IMR-90 (cell line): Measurements from ENCODE around the gene RTBDN. TPM values are rescaled to one million over a fixed set of nuclear protein-coding genes. Genes with fewer than 3 reads are reported as not detected.
A peak's percentile ranks its signal among the peaks of the same experiment; 100 is the strongest.

Source experiments
- ATAC-seq: fragments of 200-7000 bp; cut with Tn5 transposase; 2 replicates; pipeline ENCODE4 v1.9.1; 2020; ENCODE audit warnings: low read depth, mild to moderate bottlenecking, moderate library complexity
- BruUV-seq: library from RNA; stranded (reverse); fragments of 400-500 nt; replicated peaks from 2 replicates; lab custom pipeline; 2021; lab: Mats Ljungman, UMichigan
- CTCF ChIA-PET: fragments of 300-600 bp; formaldehyde crosslinking; extraction: SDS; loops from one replicate; lab custom pipeline; 2021; ENCODE audit warnings: antibody characterized with exemption; lab: Yijun Ruan, JAX
- POLR2A ChIA-PET: fragments of 300-600 bp; sonication (Branson Sonifier 250); formaldehyde crosslinking; loops from one replicate; lab custom pipeline; 2022; ENCODE audit warnings: antibody characterized with exemption; ENCODE audit not compliant: unreplicated experiment; lab: Charles Lee
- DNase-seq: peaks from one replicate; pipeline ENCODE4 v3.0.0; 2013
- H2AFZ ChIP-seq: replicated peaks from 2 replicates; pipeline ENCODE3; 2013; ENCODE audit warnings: low read length, mild to moderate bottlenecking; ENCODE audit not compliant: poor library complexity
- H2AK5ac ChIP-seq: 2 replicates; pipeline ENCODE4 v1.6.1; 2013; ENCODE audit warnings: low read depth, low read length, inconsistent platforms
- H2AK9ac ChIP-seq: replicated peaks from 2 replicates; pipeline ENCODE3; 2013; ENCODE audit warnings: mild to moderate bottlenecking, low read depth, low read length, moderate library complexity; ENCODE audit not compliant: poor library complexity
- H2BK120ac ChIP-seq: 2 replicates; pipeline ENCODE4 v1.6.1; 2013; ENCODE audit warnings: low read depth, low read length, inconsistent platforms
- H2BK15ac ChIP-seq: 3 replicates; pipeline ENCODE4 v1.6.1; 2013; ENCODE audit warnings: low read depth, low read length, inconsistent platforms
- H2BK20ac ChIP-seq: 2 replicates; pipeline ENCODE4 v1.6.1; 2013; ENCODE audit warnings: low read depth, mild to moderate bottlenecking, inconsistent platforms, low read length, moderate library complexity
- H2BK5ac ChIP-seq: 2 replicates; pipeline ENCODE4 v1.6.1; 2013; ENCODE audit warnings: mild to moderate bottlenecking, low read depth, low read length, inconsistent platforms; ENCODE audit not compliant: poor library complexity, severe bottlenecking
- H3K14ac ChIP-seq: replicated peaks from 2 replicates; pipeline ENCODE4 v1.6.1; 2013; ENCODE audit warnings: low read depth, low read length, inconsistent platforms
- H3K18ac ChIP-seq: 2 replicates; pipeline ENCODE4 v1.6.1; 2013; ENCODE audit warnings: low read depth, low read length, control low read depth
- H3K23ac ChIP-seq: 2 replicates; pipeline ENCODE4 v1.6.1; 2013; ENCODE audit warnings: low read depth, low read length, inconsistent platforms
- H3K27ac ChIP-seq: 2 replicates; pipeline ENCODE4 v1.5.1; 2013; ENCODE audit warnings: mild to moderate bottlenecking, control low read depth, low read length; ENCODE audit not compliant: insufficient read depth
- H3K27me3 ChIP-seq: 2 replicates; pipeline ENCODE4 v1.6.1; 2013; ENCODE audit warnings: low read length; ENCODE audit not compliant: control insufficient read depth, insufficient read depth
- H3K36me3 ChIP-seq: 2 replicates; pipeline ENCODE4 v1.6.1; 2013; ENCODE audit warnings: low read length, mixed read lengths; ENCODE audit not compliant: control insufficient read depth, insufficient read depth
- H3K4ac ChIP-seq: 2 replicates; pipeline ENCODE4 v1.6.1; 2013; ENCODE audit warnings: low read depth, low read length, inconsistent platforms
- H3K4me1 ChIP-seq: 2 replicates; pipeline ENCODE4 v1.6.1; 2013; ENCODE audit warnings: low read length, mixed read lengths; ENCODE audit not compliant: control insufficient read depth, insufficient read depth
- H3K4me2 ChIP-seq: 2 replicates; pipeline ENCODE4 v1.6.1; 2013; ENCODE audit warnings: low read depth, mild to moderate bottlenecking, control low read depth, low read length, moderate library complexity
- H3K4me3 ChIP-seq: 2 replicates; pipeline ENCODE4 v1.5.1; 2013; ENCODE audit warnings: low read depth, mild to moderate bottlenecking, control low read depth, low read length, moderate library complexity; ENCODE audit not compliant: insufficient read depth
- H3K56ac ChIP-seq: 2 replicates; pipeline ENCODE4 v1.6.1; 2013; ENCODE audit warnings: low read length, inconsistent platforms; ENCODE audit not compliant: insufficient read depth; ENCODE audit errors: extremely low read depth
- H3K79me1 ChIP-seq, 2 experiments: 2 replicates each; pipeline ENCODE4 v1.6.1; 2013; ENCODE audit warnings: low read length in 2 of 2, inconsistent platforms in 1 of 2, low read depth in 1 of 2
- H3K9ac ChIP-seq: 2 replicates; pipeline ENCODE4 v1.6.1; 2013; ENCODE audit warnings: low read depth, low read length, control low read depth
- H3K9me1 ChIP-seq: 2 replicates; pipeline ENCODE4 v1.6.1; 2013; ENCODE audit warnings: low read length, inconsistent platforms; ENCODE audit not compliant: insufficient read depth
- H3K9me3 ChIP-seq: 2 replicates; pipeline ENCODE4 v1.6.1; 2013; ENCODE audit warnings: low read length; ENCODE audit not compliant: control insufficient read depth, insufficient read depth
- H4K20me1 ChIP-seq: 2 replicates; pipeline ENCODE4 v1.6.1; 2013; ENCODE audit warnings: low read length, inconsistent platforms; ENCODE audit not compliant: insufficient read depth
- H4K5ac ChIP-seq: 2 replicates; pipeline ENCODE4 v1.6.1; 2013; ENCODE audit warnings: mild to moderate bottlenecking, low read depth, low read length, control low read depth
- H4K8ac ChIP-seq, 2 experiments: 2 replicates each; pipeline ENCODE4 v1.6.1; 2013; ENCODE audit warnings: low read depth in 2 of 2, low read length in 2 of 2, control low read depth in 1 of 2, inconsistent platforms in 1 of 2
- H4K91ac ChIP-seq: 2 replicates; pipeline ENCODE4 v1.6.1; 2013; ENCODE audit warnings: low read depth, low read length, inconsistent platforms; ENCODE audit not compliant: insufficient read depth
- BHLHE40 ChIP-seq: fragments of 150-350 bp; IDR thresholded peaks from 2 replicates; pipeline ENCODE4 v1.6.1; 2016; ENCODE audit warnings: mild to moderate bottlenecking, low read depth, low read length
- CEBPB ChIP-seq: IDR thresholded peaks from 2 replicates; pipeline ENCODE4 v1.6.1; 2012; ENCODE audit warnings: low read depth, low read length, improper control_type of control experiment
- CHD1 ChIP-seq: IDR thresholded peaks from 2 replicates; pipeline ENCODE4 v1.6.1; 2012; ENCODE audit warnings: low read depth, low read length, improper control_type of control experiment
- FOS ChIP-seq: fragments of 150-350 bp; IDR thresholded peaks from 2 replicates; pipeline ENCODE4 v1.6.1; 2016; ENCODE audit warnings: low read depth, low read length
- MAFK ChIP-seq: IDR thresholded peaks from 2 replicates; pipeline ENCODE4 v1.6.1; 2012; ENCODE audit warnings: low read depth, low read length, improper control_type of control experiment
- MXI1 ChIP-seq: IDR thresholded peaks from 2 replicates; pipeline ENCODE4 v1.6.1; 2012; ENCODE audit warnings: low read depth, mild to moderate bottlenecking, low read length, moderate library complexity, borderline replicate concordance
- NFE2L2 ChIP-seq: fragments of 150-350 bp; IDR thresholded peaks from 2 replicates; pipeline ENCODE4 v1.6.1; 2016; ENCODE audit warnings: low read depth, mild to moderate bottlenecking, low read length
- POLR2A ChIP-seq: IDR thresholded peaks from 2 replicates; pipeline ENCODE4 v1.6.1; 2012; ENCODE audit warnings: mild to moderate bottlenecking, low read depth, low read length
- RAD21 ChIP-seq: IDR thresholded peaks from 2 replicates; pipeline ENCODE4 v1.6.1; 2012; ENCODE audit warnings: low read length, improper control_type of control experiment
- RCOR1 ChIP-seq: IDR thresholded peaks from 2 replicates; pipeline ENCODE4 v1.6.1; 2012; ENCODE audit warnings: mild to moderate bottlenecking, low read length, improper control_type of control experiment; ENCODE audit not compliant: insufficient replicate concordance
- RFX5 ChIP-seq: IDR thresholded peaks from 2 replicates; pipeline ENCODE4 v1.8.0; 2012; ENCODE audit warnings: low read depth, mild to moderate bottlenecking, low read length, moderate library complexity
- SMC3 ChIP-seq: fragments of 150-350 bp; IDR thresholded peaks from 2 replicates; pipeline ENCODE4 v1.6.1; 2016; ENCODE audit warnings: low read depth, mild to moderate bottlenecking, antibody characterized with exemption, low read length, moderate library complexity
- WGBS, 2 experiments: methylation state at CpG; one replicate each; pipeline versions ENCODE4 v1.1.5 to v1.1.7; 2013; ENCODE audit warnings: missing lambda C conversion rate in 2 of 2; ENCODE audit not compliant: insufficient read length in 1 of 2; ENCODE audit errors: extremely low coverage in 2 of 2; 5-methylcytosine and 5-hydroxymethylcytosine counted together
- dilution Hi-C: fragments of 300-500 bp; cut with HindIII; formaldehyde crosslinking; loops from one replicate; pipeline ENCODE4 v1.14.3; 2018; ENCODE audit warnings: low sequenced_read_pairs; ENCODE audit not compliant: unreplicated experiment
- in situ Hi-C: fragments of 300-500 bp; cut with MboI; formaldehyde crosslinking; loops from 3 replicates; pipeline ENCODE4 v1.14.3; 2019; ENCODE audit warnings: low sequenced_read_pairs, inconsistent platforms, mixed read lengths
- intact Hi-C: fragments of 100-400 bp; cut with micrococcal nuclease; formaldehyde crosslinking; loops from 2 replicates; pipeline ENCODE4 v1.10.0; 2022
- polyA plus RNA-seq, 3 experiments: library from polyadenylated mRNA; depleted of rRNA; stranded (reverse); fragments of >200 nt; gene quantifications; 2 replicates each; pipeline ENCODE4 v1.2.3, GENCODE V29; 2012; ENCODE audit warnings: low replicate concordance in 1 of 3
- total RNA-seq: library from RNA; depleted of rRNA; stranded (reverse); fragments of >200 nt; gene quantifications from 2 replicates; pipeline ENCODE4 v1.2.3, GENCODE V29; 2012
- TF ChIP-seq, protein P1 (sequence below): fragments of 150-350 bp; IDR thresholded peaks from 2 replicates; pipeline ENCODE4 v1.6.1; 2017; ENCODE audit warnings: mild to moderate bottlenecking, antibody characterized with exemption, low read length, low read depth

The RTBDN gene
- total and polyA plus RNA-seq, 2 of the 4 experiments (the other 2 are of a cell fraction): 0.07 TPM; not detected in 1

DNA sequence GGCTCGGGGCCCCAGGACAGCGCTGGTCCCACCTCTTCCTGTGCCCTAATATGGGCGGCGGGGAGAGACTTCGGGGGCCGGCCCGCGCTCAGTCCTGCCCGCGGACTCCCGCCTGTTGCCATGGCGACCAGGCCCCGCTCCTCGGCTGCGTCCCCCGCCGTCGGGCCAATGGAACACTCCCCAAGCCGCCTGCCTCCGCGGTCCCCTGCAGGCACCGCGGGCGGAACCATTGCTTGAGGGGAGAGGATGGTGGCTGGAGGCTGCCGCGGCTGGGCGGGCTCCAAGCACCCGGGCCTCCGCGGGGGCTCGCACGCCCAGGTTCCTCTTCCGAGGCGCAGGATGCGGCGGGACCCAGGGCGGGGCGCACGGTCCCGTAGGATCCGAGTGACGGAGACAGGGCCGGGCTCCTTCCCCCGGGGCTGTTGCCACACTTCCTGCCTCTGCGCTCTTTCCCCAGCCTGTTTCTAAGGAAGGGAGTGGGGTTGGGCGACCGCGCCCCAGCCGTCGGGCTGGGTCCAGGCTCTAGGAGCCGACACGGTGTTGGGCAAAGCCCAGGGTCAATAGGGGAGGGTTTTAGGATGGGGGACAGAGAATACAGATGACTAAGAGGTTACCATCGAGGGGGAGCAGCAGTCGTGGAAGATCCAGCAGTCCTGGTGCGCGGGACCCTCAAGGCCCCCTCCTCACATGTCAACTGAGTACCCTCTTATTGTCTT, 44.3 kb downstream of the RTBDN start (continued):
- TF ChIP-seq RAD21: no peak
- peak; percentile 80; the same call in 1 of the 2 replicates for TF ChIP-seq CHD1

DNA sequence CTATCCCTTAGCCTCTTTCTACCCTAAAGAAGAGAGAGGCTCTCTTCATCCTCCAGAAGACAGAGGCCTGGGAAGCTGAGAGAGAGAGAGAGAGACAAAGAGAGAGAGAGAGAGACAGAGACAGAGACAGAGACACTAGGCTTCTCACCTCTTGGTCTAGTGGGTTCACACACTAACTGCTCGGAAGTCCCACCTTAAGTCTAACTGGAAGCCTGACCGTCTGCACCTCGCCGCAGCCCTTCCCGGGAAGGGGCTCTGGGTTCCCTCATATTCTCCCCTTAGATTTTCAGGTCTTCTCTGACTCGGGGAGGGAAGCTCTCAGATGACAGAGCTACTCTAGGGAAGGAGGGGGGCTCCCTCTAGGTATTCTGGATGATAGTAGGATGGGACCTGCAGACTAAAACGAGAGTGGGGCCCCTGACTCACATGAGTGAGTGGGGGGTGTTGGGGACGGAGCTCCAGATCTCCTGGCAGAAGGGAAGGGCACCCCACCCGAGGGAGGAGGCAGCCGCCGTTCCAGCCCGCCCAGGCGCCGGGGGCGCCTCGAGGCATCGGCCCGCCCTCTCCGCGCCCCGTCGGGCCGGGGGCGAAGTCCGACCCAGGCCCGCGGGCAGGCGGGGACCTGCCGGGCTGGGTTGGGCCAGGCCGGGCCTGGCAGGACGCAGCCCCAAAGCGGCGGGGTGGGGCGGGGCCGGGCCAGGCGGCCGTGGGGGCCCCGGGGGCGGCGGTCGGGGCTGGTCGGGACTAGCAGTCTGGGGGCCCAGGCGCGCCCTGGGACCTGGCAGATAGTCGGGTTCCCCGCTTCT, 45.1 kb downstream of the RTBDN start:
- CTCF ChIA-PET: interaction anchor here (1.2 kb wide), 1 partner anchor 11 kb away, joined by 4 read pairs; no protein-coding TSS in a partner anchor
- no peak; the same call in 1 of the 2 replicates for ATAC-seq
- intact Hi-C loops: no loop called here
- TF ChIP-seq POLR2A: no peak
- no peak for TF ChIP-seq BHLHE40
- TF ChIP-seq, protein P1, sequence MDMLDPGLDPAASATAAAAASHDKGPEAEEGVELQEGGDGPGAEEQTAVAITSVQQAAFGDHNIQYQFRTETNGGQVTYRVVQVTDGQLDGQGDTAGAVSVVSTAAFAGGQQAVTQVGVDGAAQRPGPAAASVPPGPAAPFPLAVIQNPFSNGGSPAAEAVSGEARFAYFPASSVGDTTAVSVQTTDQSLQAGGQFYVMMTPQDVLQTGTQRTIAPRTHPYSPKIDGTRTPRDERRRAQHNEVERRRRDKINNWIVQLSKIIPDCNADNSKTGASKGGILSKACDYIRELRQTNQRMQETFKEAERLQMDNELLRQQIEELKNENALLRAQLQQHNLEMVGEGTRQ: no peak
- TF ChIP-seq MXI1: no peak
- no peak for TF ChIP-seq MAFK
- no peak for TF ChIP-seq NFE2L2
- no peak for TF ChIP-seq RAD21
- no peak for TF ChIP-seq SMC3
- TF ChIP-seq RFX5: no peak
- no peak for TF ChIP-seq CHD1
- TF ChIP-seq FOS: no peak
- TF ChIP-seq RCOR1: no peak
- no peak for TF ChIP-seq CEBPB

More for the DNA sequence above, 45.1 kb downstream of the RTBDN start:
- Histone ChIP-seq H3K4me3 (peak overlapping the region; percentile 27), H2BK20ac (peak overlapping the region; percentile 64), H2AK9ac (peak overlapping the region; percentile 82), H4K20me1 (peaks cover 20% of the 10 kb centered on the region), H3K9me3 (no peaks in the 10 kb centered on the region), H3K56ac (peak overlapping the region; percentile 69), H3K9ac (peak overlapping the region; percentile 80), H4K5ac (peak overlapping the region; percentile 91), H2AFZ (peak overlapping the region; percentile 81), H4K91ac (peak overlapping the region; percentile 94), H3K27me3 (no peaks in the 10 kb centered on the region), H3K4me1 (peaks cover 32% of the 10 kb centered on the region), H3K4me2 (peak overlapping the region; percentile 87), H3K18ac (peak overlapping the region; percentile 69), H3K27ac (peak overlapping the region; percentile 89), H2BK5ac (peak overlapping the region; percentile 91), H2BK120ac (peak overlapping the region; percentile 86), H3K36me3 (no peaks in the 10 kb centered on the region), H3K9me1 (peaks cover 13% of the 10 kb centered on the region), H2AK5ac (peak overlapping the region; percentile 84), H4K8ac (peak overlapping the region; percentile 56 to 93), H3K4ac (peak overlapping the region; percentile 89), H3K23ac (peak overlapping the region; percentile 93), H3K14ac (peak overlapping the region; percentile 96), H2BK15ac (peak overlapping the region; percentile 21; the same call in 2 of the 3 replicates), H3K79me1 (peaks cover 0 to 40% of the 10 kb centered on the region in 2 experiments; a peak in 2 of 4 replicates)
- 0% methylated on average over 12 of the region's 46 CpGs; no CpG with 5 or more reads in 1 of the 2 experiments for WGBS, 2 experiments
- in situ Hi-C loops (loop anchor here (25.0 kb wide), 1 partner anchor 1048 kb away; no protein-coding TSS in a partner anchor), dilution Hi-C loops (no loop called here)
- BruUV-seq: no TSS peak
- DNase-seq: peak; percentile 18
- POLR2A ChIA-PET: interaction anchor here (0.6 kb wide), 1 partner anchor 45 kb away, joined by 3 read pairs; no protein-coding TSS in a partner anchor
